ENCODE measurements around the gene TBC1D9B.

The TBC1D9B gene

GRCh38 chr5:179907556-179908324 lies at the start of gene TBC1D9B:
Gene TBC1D9B (minus strand): TSS chr5:179907897. CDS start chr5:179907821, 76 bp downstream.
- DNase-seq (ENCODE audit: low read depth) = no peak

- DNase-seq (ENCODE audit: low read depth) = no peak
These were observed 47.9 kb upstream of the TBC1D9B start for GRCh38 chr5:179955630-179956029.

DNA sequence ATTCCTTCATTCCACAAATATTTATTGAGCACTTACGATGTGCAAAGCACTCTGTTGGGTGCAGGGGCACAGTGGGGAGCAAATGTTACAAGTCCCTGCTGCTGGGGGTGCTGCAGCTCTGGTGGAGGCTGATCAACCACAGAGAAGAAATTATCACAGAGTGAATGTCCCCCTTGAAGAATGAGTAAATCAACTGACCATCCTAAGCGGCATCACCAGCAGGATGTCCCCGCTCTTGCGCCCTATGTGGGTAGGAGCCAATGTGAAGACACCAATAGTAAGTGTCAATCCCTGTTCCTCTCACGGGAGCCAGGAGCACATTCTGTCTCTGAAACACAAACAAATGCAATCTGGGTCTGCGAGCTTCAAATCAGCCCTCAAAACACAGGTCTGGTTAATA lies 47.4 kb upstream of the TBC1D9B start:
- DNase-seq (ENCODE audit: low read depth) = no peak

- no peak for DNase-seq (ENCODE audit: low read depth)
These were observed 46.7 kb upstream of the TBC1D9B start for GRCh38 chr5:179954434-179954833.

DNA sequence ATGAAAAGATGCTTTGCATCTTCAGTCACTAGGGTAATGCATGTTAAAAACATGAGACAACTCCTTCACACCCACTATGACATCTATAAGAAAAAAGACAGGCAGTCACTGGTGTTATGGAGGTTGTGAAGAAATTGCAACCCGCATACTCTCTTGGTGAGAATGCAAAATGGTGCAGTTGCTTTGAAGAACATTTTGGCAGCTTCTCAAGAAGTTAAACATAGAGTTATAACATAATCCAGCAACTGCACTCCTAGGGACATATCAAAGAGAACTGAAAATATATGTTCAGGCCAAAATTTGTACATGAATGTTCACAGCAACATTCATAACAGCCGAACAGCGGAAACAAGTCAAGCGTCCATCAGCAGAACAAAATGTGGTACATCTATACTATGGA lies 46.3 kb upstream of the TBC1D9B start:
- DNase-seq (ENCODE audit: low read depth) = no peak

DNA sequence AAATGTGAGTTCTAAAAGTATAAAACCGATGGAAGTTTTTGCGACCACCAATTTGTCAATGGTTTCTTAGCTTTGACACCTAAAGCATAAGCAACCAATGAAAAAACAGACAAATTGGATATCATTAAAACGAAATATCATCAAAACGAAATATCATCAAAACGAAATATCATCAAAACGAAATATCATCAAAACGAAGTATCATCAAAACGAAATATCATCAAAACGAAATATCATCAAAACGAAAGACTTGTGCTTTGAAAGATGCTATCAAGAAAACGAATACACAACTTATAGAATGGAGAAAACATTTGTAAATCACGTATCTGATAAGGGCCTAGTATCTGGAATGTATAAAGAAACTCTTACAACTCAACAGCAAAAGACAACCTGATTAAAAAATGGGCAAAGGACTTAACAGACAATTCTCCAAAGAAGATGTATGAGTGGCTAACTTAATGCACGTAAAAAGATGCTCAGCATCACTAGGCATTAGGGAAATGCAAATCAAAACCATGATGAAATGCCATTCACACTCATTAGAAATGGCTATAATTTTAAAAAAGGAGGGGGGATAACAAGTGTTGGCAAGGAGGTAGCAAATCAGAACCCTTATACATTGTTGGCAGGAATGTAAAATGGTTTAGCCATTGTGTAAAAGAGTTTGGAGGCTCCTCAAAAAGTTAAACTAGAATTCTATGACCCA lies 29.4 kb upstream of the TBC1D9B start:
- no peak for DNase-seq (ENCODE audit: low read depth)

DNA sequence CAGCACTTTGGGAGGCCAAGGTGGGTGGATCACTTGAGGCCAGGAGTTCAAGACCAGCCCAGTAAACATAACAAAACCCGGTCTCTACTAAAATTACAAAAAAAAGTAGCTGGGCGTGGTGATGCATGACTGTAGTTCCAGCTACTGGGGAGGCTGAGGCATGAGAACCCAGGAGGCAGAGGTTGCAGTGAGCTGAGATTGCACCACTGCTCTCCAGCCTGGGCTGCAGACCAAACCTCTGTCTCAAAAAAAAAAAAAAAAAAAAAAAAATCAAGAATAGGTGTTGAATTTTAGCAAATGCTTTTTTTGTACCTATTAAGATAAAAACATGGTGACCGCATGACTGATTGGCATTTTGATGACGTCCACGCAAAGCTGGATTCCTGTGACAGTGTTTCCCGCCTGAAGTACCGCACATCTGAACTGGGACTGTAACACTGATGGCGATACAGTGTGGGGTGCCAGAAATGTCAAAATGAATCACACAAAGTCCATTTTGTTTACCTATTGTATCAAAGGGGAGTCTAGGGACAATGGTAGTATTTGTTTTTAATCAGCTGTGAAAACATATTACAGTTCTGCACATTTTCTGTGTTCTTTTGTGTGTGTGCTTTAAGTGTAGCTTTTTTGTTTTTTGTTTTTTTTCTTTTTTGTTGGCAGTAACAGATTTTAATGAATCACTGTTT lies 23.2 kb upstream of the TBC1D9B start:
- no peak for DNase-seq (ENCODE audit: low read depth)

- no peak for DNase-seq (ENCODE audit: low read depth)
These were observed 20.1 kb upstream of the TBC1D9B start for GRCh38 chr5:179927824-179928223.

- DNase-seq (ENCODE audit: low read depth) = no peak
These were observed 19.0 kb upstream of the TBC1D9B start for GRCh38 chr5:179926657-179927056.

- no peak for DNase-seq (ENCODE audit: low read depth)
These were observed 15.7 kb upstream of the TBC1D9B start for GRCh38 chr5:179923436-179923835.

- DNase-seq (ENCODE audit: low read depth) = no peak
These were observed 12.5 kb upstream of the TBC1D9B start for GRCh38 chr5:179920175-179920574.

DNA sequence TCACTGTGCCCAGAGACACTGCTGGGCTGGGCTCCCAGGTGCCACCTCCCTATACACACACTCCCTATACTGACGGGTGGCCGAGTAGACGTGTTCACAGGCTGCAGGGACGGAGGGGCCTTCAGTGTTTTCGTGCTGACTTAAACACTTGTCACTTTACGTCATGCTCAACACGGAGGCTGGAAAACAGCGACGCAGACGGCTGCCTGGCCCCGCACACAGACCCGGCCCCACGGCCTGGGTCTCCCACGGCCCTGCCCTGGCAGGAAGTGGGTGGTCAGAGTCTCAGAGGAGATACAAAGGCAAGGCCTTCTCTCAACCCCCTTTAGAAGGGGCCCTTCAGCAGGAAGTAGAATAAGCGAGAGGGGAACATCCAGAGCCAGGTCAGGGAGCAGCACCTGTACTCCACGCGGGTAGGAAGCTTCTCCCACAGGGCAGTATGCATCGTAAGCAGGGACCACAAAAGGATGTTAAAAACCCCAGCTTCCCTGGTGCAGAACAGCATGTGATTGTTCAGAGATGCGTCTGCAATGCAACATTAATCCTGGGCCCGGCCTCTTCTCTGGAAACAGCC lies 11.9 kb upstream of the TBC1D9B start:
- no peak for DNase-seq (ENCODE audit: low read depth)

GRCh38 chr5:179918742-179919486 lies 11.2 kb upstream of the TBC1D9B start:
- DNase-seq (ENCODE audit: low read depth) = no peak

DNA sequence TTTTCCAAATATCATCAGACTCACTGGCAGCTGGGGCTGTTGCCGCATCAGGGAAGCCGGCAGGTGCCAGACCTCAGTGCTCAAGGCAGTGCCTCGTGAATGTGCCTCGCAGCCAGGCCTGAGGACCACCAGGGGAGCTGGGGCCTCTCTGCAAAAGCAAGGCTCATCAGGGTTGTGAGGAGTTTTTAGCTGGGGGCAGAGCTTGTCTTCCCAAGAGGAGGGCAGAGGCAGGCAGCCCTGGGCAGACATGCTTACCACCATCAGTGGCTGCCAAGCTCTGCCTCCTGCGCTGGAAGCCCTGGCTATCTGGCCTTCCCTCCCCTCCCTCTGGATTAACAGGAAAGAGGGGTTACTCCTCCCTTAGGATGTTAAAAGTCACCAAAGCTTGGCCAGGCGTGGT lies 8.8 kb upstream of the TBC1D9B start:
- no peak for DNase-seq (ENCODE audit: low read depth)

GRCh38 chr5:179915406-179915935 lies 7.8 kb upstream of the TBC1D9B start:
- DNase-seq (ENCODE audit: low read depth) = no peak

DNA sequence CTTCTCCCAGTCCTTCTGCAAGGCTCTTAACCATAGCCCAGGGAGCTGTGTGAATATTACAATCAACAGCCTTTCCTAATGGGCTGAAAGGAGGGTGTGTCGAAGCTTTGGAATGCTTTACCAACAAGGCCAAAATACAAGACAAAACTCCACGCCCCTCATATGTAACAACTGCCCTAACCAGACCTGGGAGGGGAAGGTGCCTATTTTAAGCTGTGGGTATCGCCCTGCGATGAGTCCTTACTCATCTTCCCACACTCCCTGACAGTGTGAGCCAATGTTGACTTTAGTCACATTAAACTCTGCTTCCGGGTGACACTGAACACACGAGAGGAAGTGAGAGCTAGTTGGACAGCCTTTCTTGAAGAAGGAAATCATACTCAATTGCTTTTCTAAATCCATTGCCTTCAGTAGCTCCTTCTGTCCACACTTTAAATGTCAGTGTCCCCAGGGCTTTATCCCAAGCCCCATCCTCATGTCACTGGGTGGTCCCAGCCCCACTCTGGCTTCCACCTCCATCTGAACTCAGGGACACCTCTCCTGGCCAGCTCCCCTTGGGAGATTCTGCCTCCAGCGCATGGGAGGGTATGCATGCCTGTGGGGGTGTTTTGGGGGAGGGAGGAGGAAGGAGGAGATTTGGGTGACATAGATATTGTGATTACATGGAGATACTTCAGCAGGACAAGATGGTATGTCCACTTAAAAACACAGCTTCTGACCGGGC lies 6.5 kb upstream of the TBC1D9B start:
- no peak for DNase-seq (ENCODE audit: low read depth)

DNA sequence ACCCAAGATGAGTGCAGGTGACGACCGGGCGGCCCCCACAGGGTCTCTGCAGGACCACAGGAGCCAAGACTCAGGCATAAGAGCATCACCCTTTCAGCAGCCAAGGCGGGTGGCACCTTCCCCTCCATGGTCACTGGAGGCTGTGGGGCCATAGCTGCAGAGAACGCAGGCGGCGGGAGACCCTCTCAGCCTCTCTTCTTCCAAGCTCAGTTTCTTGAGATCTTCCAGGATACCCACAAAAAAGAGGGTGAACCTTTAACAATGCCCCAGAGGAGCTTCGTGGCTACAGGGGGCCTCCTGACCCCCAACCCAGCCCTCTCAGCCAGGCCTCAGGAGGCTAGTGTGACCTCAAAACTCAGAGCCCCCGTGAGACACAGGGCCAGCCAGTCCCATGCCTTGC lies 5.8 kb upstream of the TBC1D9B start:
- no peak for DNase-seq (ENCODE audit: low read depth)

DNA sequence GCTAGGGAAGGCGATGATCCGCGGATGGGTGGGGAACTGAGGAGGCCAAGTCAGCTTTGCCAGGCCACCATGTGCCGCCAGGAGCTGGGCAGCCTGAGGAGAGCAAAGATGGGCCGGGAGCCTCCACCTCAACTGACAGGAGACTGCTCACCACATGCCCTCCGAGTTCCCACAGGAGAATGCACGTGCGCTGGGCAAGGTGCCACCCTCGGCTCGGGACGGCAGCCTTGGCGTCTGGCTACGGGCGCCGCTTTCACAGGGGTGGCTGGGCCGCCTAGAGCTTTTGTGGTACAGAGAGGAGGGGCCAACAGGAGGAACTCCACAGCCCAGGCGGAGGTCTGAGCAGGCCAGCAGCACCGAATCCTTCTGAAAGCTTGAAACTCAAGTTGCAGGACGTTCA lies 5.3 kb upstream of the TBC1D9B start:
- DNase-seq (ENCODE audit: low read depth) = no peak

DNA sequence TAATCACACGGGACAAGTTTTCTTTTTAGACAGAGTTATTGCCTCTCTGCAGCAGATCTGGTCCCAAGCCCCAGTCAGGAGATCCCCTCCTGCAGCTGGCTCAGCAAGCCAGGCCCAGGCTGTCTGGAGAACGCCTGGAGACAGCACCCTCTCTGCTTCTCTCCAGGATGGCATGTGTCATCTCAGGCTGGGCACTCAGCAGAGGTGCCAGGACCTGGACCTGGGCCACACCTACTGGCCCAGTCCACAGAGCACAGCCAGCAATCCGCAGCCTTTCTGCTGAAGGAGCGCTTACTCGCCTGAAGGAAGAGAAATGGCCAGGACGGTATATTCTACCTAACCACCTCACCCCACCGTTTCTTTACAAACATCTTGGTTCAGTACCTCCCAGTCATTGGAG lies 4.7 kb upstream of the TBC1D9B start:
- DNase-seq (ENCODE audit: low read depth) = no peak

DNA sequence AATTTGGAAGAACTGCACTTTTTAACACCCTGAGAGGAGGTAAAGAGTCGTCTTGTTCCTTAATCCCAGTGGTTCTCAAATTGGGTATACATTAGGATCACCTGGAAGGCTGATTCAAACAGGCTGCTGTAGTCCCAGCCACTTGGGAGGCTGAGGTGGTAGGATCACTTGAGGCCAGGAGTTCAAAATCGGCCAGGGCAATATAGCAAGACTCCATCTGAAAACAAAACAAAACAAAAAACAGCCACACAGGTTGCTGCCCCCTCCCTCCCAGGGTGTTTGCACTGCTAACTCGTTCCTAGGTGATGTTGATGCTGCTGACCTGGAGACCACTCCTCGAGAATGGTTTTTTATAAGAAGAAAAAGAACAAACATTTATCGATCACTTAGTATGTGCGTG lies 1.5 kb upstream of the TBC1D9B start:
- DNase-seq (ENCODE audit: low read depth) = no peak

GRCh38 chr5:179908528-179908927 lies 831 bp upstream of the TBC1D9B start:
- no peak for DNase-seq (ENCODE audit: low read depth)
